Left forelimb (tissue), 1 donor: ENCODE measurements around the gene FAM120AOS.
A peak's percentile ranks its signal among the peaks of the same experiment; 100 is the strongest.

Experiments
- DNase-seq: peaks from one replicate; pipeline ENCODE4 v3.0.0-alpha.2; 2018; ENCODE audit warnings: low spot score

Gene FAM120AOS

DNA sequence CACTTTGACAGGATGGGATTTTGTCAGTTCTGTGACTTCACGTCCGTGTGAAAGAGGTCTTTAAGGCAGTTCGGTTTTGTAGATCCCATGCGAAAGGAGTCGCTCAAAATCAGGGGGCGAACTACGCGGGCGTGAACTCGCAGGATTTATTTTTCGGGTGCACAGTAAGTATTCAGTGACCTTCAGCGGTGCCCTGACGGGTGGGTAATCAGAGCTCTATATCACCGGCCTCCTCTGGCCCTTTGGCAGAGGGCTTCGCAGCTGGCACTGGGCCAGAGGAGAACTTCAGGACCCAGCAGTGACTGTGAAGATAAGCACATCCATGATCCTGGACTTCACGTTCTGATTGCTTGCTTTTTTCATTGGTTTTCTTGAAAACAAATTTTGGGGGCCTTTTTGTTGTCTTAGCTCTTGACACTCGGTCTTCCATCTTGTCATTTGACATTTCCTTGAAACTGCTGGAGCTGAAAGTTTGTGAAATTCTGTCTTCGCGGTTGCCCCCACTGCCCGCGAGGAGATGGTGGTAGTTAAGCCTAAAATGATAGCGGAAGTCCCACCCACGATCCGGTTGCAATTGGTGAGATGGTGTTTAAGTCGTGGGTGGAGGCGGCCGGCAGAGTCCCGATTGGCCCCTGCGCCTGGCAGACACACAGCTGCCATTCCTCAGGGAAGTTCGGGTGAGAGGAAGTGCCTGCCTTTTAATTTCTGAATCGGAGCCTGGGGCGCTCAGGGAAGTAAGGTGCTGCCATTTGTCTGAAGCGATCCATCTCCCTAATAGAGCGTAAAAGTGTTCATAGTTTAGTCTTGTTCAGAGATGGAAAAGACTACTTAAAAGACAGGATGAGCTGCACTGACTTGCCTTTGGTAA lies at the start of gene FAM120AOS:
TSS of gene FAM120AOS (minus strand) at position 535 of the 868 bp plus-strand sequence. CDS start 872 bp downstream, outside the sequence.
- DNase-seq = peak; percentile 90

DNA sequence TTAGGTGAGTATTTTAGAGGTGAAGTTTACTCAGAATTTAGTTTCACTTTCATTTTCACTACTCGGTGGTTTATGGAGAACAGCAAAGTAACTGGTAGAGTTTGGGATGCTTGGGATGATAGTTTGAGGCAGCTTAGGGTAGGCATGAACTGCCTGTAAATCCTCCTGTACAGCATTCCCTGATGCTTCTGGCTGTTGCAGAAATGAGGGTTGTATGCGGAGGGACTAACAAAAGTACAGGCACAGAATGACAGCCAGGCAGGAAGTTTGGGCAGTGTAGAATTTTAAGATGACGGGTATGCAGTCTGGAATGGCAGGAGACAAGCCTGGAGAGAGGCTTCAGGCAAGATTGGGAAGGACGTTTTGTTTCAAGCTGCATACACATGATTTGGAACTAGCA lies 48.0 kb upstream of the FAM120AOS start:
- DNase-seq = no peak

DNA sequence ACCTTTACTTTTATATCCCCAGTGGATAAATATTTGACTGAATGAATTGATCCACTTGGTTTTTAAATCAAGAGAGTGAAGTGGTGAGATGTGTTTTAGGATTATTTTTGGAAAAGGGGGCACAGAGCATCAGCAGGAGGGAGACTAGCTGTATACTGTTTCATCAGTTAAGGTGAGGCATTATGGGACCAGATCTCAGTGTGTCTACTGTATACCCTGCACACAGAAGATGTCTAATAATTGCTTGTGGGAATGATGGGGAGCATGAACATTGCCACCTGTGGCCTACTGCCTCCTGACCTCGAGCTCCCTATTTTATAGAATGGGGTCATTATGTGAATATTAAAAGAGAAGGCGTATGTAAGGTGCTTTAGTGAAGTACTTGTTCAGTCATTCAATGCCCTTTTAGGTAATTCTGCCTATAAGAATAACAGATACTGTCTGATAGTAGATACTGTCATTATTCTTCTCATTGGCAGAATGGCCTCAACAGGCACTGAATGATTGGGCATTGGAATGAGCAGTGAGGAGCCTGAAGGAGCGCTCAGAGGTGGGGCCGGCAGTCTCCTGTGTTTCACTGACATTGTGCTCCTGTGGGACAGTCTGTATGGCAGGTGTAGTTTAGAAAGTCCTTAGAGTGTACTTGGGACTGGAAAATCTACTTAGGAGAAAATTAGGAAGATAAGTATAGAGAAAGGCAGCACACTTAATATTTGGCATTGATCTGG lies 47.4 kb upstream of the FAM120AOS start:
- no peak for DNase-seq

DNA sequence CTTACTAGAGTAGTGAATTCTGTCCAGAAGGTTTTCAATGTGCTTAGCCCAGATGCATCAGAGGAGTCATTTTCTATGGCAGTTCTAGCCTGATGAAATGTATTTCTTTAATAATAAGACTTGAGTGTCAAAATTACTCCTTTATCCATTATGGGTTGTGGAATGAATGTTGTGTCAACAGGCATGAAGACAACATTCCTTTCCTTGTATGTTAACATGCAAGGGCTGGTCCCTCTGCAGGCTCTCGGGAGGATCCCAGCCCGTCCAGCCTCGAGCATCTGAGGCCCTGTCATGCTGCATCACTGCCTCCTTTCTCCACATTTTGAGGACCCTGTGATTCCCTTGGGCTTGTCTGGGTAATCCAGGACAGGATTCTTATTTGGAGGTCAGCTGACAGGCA lies 42.9 kb upstream of the FAM120AOS start:
- no peak for DNase-seq

DNA sequence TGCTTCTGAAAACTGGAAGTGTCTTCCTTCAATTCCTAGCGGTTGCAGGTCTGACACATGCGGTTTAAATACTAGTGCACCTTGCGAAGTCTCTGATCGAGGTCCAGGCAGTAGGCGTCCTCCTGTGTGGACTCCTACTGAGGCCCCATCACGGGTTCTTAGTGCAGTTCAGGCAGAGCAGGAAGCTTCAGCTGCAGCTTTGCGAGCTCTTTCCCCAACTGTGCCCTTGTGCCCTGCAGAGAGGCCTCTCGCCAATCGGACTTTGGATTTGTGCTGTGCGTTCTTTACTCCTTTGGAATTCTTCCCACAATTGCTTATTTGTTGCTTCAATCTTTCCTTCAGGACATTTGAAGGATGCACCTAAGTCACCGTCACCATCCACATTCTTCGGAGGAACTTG lies 40.6 kb upstream of the FAM120AOS start:
- DNase-seq = no peak

DNA sequence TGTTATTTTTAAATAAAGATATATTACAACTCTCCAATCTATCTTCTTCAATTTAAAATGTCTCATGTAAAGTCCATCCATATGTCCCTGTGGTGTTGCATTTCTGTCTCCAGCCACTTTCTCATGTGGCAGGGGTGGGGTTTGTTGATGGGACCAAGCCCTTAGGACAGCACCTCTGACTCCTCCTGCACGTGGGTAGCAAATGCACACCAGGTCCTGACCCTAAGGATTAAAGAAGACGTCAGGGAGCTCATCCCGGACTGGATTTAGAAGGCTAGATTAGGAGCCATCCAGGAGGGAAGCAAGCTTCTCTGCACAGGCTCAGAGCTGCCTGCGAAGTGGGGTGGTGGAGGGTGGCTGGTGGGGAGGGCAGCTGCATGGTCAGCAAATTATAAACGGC lies 38.9 kb upstream of the FAM120AOS start:
- DNase-seq = no peak

DNA sequence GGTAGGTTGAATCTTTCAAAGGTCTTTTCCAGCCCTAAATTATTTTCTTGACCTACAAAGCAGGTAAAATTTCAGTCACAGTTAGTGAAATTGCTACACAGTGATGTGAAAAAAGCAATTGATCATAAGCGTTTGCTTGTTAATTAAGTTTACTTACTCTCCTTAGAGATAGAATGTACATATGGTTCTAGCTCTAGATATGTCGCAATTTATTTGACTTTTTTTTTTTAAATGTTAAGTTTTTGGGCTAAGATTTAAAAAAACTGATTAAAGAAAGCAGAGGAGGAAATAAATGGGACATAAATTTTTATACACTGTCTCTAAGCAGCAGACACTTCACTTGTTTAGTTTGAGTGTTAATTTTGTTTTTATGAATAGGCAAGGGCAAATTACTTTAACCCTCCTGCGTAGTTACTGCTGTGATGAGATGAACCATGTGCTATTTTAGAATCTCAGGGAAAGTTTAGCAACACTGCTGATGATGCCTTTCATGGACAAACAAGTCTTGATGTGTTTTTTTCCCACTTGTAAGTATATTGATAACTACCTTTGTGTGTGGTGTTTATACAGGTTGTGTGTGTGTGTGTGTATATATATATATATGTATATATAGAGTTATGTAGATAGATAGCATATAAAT lies 38.3 kb upstream of the FAM120AOS start:
- no peak for DNase-seq

DNA sequence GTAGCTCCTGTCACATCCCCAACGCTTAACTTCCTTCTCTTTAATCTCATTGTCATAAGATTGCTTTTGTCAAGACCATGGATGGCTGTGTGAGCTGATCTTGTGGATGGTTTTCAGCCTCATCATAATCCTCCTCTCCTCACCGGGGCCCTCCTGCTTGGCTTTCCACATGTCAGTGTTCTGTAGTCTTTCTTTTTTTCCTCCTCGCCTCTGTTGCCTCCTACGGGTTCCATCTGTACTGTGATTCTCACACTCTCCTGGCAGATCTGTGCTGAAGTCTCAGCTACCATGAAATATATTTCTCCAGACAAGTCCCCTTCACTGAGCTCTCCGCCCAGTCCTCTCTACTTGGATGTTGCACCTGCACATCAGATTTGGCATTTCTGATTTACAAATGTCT lies 34.9 kb upstream of the FAM120AOS start:
- no peak for DNase-seq

DNA sequence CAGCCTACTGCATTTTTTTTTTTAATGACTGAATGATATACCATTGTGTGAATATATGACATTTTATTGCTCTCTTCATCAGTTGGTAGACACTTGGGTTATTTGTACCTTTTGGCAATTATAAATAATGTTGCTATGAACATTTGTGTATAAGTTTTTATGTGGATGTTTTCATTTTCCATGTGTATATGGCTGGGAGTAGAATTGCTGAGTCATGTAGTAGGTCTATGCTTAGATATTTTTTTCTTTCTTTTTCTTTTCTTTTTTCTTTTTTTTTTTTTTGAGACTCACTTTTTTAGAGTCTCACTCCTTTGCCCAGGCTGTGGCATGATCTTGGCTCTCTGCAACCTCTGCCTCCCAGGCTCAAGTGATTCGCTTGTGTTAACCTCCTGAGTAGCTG lies 32.9 kb upstream of the FAM120AOS start:
- no peak for DNase-seq

DNA sequence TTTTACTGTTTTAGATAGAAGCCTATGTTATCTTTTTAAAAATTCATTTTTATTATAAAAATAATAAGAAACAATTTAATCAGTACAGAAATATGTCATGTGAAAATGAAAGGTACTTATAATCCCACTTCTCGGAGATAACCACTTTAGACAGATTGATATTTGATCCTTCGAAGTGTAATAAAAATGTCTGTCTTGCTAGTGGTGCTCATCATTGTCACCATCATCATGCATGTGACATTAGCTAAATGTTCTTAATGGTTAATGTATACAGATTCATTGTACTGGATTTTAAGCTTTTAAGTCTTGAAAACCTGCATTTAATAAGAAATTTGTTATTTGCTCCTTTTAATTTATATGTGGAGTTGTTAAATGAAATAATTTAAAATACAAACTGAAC lies 30.1 kb upstream of the FAM120AOS start:
- no peak for DNase-seq

DNA sequence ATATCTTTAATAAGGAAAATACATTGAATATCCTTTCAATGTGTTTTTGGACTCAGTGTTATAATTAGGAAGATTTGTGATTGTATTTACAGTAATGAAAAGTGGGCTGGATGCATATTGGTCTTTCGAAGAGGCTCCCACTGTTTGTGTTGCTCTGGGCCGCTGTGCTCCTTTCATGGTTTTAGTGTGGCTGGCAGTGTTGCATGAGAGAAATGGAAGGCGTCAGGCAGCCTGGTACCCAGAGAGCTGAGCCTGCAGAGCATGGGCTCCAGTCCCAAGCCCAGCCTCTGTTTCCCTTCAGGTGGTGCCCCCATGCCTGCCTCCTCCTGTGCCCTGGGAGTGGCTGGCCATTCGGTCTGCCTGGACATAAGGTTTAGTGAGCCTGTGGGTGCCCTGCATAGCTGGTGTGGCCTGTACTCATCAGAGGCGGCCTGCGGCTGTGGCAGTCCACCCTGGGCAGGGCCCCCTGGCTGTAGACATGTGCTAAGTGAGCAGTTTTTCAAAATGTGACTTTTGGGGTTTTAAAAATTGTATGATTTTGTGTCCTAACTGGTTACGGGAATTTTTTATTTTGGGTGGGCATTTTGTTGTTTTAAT lies 27.4 kb upstream of the FAM120AOS start:
- no peak for DNase-seq

DNA sequence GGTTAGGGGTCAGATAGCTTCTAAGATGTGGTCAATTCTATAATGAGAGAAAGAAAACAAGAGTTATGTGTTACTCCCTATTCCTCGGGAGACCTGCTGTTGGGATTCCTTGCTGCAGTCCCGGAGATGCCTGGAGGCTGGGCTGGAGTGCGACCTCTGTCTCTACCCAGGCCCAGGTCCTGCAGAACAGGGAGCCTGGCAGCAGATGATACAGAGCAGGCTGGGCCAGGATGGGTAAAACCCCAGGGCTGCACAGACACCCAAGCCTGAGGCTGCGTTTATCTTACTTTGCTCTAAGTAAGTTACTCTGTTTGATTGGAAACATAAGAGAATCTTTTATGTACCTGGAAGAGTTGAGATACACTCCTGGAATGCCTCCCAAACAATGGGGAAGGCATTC lies 26.9 kb upstream of the FAM120AOS start:
- DNase-seq = no peak

DNA sequence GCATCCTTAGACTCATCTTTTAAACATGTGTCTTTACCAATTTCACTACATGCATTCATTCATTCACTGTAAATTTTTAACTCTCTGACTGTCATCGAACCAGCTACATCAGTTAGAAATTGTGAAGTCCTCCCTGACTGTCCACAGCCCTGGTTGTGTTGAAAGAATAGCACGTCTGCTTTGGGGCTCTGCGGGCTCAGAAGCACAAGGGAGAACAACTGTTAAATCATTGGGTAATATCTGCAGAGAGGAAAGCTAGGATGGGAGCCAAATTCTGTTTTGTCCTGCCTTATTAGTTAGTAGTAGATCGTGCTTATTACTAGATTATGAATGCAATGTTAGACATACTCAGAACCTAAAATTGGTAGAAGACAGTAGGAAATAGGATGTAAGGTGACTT lies 26.3 kb upstream of the FAM120AOS start:
- no peak for DNase-seq

DNA sequence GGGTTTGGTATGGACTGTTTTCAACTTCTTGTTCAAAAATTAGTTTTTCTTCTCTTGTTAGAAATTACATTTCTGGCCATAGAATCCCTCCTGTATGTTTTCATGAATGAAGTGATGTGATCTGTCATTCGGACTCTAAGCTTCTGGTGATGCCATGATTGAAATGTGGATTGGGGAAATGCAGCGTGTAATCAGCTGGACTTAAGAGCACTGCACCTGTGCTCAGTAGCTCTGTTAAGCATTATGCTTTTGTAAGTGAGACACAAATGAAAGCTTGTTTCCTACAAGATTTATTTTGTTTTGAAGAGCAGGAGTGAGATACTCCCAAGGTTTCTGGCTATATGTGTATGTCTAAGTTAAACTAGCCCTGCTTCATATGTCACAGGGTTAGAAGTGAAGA lies 24.0 kb upstream of the FAM120AOS start:
- no peak for DNase-seq

DNA sequence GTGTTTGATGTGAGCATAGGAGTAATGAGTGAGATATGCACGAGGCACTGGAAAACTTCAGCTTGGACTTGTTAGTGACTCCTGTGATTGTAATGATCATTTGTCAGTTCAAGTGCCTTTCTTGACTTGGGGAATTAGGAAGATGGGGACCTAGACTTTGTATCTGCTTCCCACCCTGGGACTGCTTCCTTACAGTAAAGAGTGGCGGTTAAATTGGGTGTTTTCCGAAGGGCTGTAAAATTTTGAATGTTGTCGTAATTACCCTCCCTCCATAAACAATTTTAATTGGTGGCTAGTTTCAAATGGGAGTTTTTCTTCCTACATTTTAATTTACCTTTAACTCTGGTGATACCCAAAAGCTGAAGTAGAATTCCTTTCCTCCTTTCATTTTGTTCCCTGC lies 23.5 kb upstream of the FAM120AOS start:
- DNase-seq = no peak

DNA sequence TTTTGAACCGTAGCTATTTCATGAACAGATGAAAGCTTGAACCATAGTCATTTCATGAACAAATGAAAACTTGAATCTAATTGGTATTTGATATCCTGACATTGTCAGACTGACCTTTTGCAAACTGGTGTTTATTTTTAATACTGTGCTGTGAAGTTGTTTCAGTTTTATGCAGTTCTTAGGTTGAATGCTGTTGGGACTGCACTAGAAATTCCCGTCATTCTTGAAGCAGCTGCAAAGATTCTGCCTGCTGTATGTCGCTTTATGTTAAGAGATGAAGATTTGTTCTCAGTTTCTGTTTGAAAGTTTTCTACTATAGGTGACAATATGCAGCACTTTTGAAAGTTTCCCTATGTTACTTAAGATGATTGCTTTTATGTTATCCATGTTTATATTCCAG lies 22.5 kb upstream of the FAM120AOS start:
- DNase-seq = no peak

DNA sequence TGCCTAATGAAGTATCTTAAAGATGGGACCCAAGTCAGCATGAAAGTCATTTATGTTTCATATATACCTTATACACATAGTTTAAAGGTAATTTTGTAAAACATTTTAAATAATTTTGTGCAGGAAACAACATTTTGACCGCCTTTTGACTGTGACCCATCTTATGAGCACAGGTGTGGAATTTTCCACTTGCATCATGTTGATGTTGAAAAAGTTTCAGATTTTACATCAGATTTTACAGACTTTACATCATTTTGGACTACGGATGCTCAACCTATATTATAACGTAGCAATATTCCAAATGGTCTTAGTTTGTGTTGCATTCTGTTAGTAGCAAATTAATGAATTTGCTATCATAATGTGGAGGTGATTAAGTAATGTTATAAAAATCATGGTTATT lies 21.7 kb upstream of the FAM120AOS start:
- no peak for DNase-seq

DNA sequence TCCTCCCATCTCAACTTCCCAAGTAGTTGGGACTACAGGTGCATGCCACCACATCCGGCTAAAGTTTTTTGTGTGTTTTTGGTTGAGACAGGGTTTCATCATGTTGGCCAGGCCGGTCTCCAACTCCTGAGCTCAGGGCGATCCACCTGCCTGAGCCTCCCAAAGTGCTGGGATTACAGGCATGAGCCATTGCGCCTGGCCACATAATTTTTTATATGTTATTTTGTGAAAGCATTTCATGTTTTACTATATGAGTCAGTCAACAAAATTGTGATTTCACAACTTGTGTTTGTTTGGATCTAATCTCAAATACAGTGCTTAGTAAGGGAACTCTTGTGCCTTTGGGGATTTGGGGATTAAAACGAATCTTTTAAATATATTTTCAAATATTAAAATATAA lies 20.0 kb upstream of the FAM120AOS start:
- no peak for DNase-seq

DNA sequence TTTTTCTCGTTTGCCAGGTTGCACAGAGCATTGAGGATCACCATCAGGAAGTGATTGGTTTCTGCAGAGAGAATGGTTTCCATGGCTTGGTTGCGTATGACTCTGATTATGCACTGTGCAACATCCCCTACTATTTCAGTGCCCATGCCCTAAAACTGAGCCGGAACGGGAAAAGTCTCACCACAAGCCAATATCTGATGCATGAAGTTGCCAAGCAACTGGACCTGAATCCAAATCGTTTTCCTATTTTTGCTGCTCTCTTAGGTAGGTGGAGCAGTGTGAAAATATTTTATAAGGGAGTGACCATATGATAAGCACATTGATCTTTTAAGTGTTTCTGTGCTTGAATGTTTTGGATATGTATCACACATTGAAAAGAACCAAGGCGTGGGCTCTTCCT lies 17.7 kb upstream of the FAM120AOS start:
- DNase-seq = no peak

DNA sequence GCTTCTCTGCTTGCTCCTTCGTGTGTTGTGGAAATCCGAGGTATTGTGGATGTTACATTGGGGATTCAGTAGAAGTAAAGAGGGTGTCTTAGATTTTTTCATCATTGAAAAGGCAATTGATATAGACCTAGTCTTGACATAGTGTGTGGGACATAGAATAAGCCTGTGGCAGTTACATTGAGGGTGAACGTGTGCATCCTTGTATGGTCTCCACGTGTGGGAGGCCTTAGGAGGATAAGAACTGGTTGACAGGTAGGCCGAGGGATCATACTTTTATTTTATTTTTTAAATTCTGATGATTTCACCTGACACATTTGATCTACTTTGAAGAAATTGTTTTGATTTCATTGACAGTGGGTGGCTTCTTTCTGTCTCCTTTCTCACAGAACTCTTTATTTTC lies 17.0 kb upstream of the FAM120AOS start:
- no peak for DNase-seq

DNA sequence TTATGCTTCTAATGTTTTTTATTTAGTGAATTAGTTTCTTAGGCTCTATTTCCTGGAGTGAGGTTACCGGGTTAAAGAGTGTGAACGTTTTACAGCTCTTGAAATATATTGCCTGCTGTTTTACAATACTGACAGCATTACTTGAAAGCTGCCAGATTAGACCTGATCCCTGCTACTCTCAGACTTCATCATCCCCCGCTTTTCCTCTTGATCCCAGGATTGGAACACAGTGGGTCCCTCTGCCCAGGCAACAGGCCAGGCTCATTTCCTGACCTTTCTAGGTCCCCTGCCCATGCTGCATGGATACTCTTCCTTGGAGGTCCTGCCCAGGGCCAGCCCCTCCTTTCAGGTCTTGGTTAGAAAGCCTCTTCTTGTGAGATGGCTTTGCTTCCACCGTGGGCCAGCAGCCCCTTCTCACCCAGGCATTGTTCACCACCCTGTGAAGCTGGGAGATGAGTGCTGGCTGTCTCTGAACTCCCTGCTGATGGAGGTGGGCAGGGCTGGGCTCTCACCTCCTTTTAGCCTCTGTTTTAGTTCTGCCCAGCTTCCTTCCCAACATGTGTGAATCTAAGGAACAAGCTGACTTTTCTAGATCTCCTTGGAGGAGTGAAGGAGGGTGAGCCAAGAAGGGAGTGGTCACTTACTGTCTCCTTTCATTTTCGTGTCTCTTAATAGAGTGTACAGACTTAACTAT lies 15.5 kb upstream of the FAM120AOS start:
- DNase-seq = no peak

DNA sequence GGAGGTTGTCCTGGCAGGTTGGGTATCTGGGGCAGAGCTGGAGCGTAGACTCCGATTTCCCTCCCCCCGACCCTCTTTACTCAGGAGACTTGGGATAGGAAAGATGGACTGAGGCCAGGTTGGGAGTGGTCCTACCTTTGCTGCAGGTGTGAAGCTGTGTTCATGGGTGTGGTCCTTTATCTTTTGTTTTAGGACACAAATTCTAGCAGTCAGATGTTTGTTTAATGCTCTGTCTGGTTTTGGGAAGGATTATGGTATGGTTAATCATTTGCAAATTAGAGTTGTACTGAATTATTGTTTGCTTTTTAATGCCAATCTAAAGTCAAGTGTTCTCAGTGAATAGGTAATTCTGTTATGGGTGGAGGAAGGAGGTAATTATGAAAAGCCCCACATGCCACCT lies 14.1 kb upstream of the FAM120AOS start:
- DNase-seq = no peak
